MCF 10A (cell line): Measurements from ENCODE around the gene CLEC4M. TPM values are rescaled to one million over a fixed set of nuclear protein-coding genes. Genes with fewer than 3 reads are reported as not detected.

Experiments used
- BruUV-seq: library from RNA; stranded (reverse); fragments of 400-500 nt; replicated peaks from 2 replicates; lab custom pipeline; 2021; lab: Mats Ljungman, UMichigan
- CTCF ChIA-PET: fragments of 300-600 bp; sonication (Branson Sonifier 250); formaldehyde crosslinking; extraction: SDS; loops from one replicate; lab custom pipeline; 2021; ENCODE audit warnings: antibody characterized with exemption, inconsistent platforms; lab: Yijun Ruan, JAX
- POLR2A ChIA-PET: fragments of 300-600, 350-650 bp; sonication (Branson Sonifier 250); formaldehyde crosslinking; extraction: SDS; loops from one replicate; lab custom pipeline; 2020; ENCODE audit warnings: antibody characterized with exemption, inconsistent platforms; lab: Yijun Ruan, JAX
- DNase-seq: peaks from one replicate; pipeline ENCODE4 v3.0.0-alpha.2; 2018; ENCODE audit not compliant: unreplicated experiment
- H3K27ac Mint-ChIP-seq: one replicate; pipeline ENCODE4 v1.8.0; 2022; ENCODE audit warnings: mild to moderate bottlenecking, low read depth, mixed read lengths; ENCODE audit not compliant: unreplicated experiment
- H3K27me3 Mint-ChIP-seq: one replicate; pipeline ENCODE4 v1.8.0; 2022; ENCODE audit warnings: mixed read lengths; ENCODE audit not compliant: insufficient read depth, unreplicated experiment
- H3K36me3 Mint-ChIP-seq: one replicate; pipeline ENCODE4 v1.8.0; 2022; ENCODE audit warnings: mild to moderate bottlenecking, moderate library complexity, mixed read lengths; ENCODE audit not compliant: insufficient read depth, unreplicated experiment
- H3K4me1 Mint-ChIP-seq: one replicate; pipeline ENCODE4 v1.8.0; 2022; ENCODE audit warnings: mixed read lengths; ENCODE audit not compliant: insufficient read depth, unreplicated experiment
- H3K4me3 Mint-ChIP-seq: one replicate; pipeline ENCODE4 v1.8.0; 2022; ENCODE audit warnings: mild to moderate bottlenecking, moderate library complexity, mixed read lengths; ENCODE audit not compliant: unreplicated experiment
- H3K9me3 Mint-ChIP-seq: one replicate; pipeline ENCODE4 v1.8.0; 2022; ENCODE audit warnings: mixed read lengths; ENCODE audit not compliant: unreplicated experiment
- CTCF ChIP-seq: fragments of 200-600 bp; IDR thresholded peaks from one replicate; pipeline ENCODE4 v1.8.0; 2022; ENCODE audit warnings: antibody characterized with exemption, mild to moderate bottlenecking; ENCODE audit not compliant: unreplicated experiment
- intact Hi-C: fragments of 100-400 bp; cut with micrococcal nuclease; formaldehyde crosslinking; loops from 2 replicates; pipeline ENCODE4 v1.14.1; 2022
- total RNA-seq: library from RNA; stranded (reverse); gene quantifications from 2 replicates; pipeline ENCODE4 v1.2.3, GENCODE V29; 2022

Gene CLEC4M
- total RNA-seq, 1 experiment from 2014 or later = not detected

GRCh38 chr19:7818806-7819205 is 55.8 kb downstream of the CLEC4M start:
- H3K36me3 Mint-ChIP-seq = no peaks in the 10 kb centered on the region
- DNase-seq = no peak
- H3K9me3 Mint-ChIP-seq = peaks cover 13% of the 10 kb centered on the region
- CTCF ChIA-PET = interaction anchor here (1.2 kb wide), 1 partner anchor 19 kb away, joined by 4 read pairs; no protein-coding TSS in a partner anchor
- H3K4me1 Mint-ChIP-seq = peaks cover 6% of the 10 kb centered on the region
- intact Hi-C loops = no loop called here
- POLR2A ChIA-PET = interaction anchor here (1.0 kb wide), 1 partner anchor 19 kb away, joined by 3 read pairs; no protein-coding TSS in a partner anchor
- no TSS peak for BruUV-seq
- H3K4me3 Mint-ChIP-seq = no peak overlapping the region
- TF ChIP-seq CTCF = no peak
- H3K27me3 Mint-ChIP-seq = peaks cover 21% of the 10 kb centered on the region
- H3K27ac Mint-ChIP-seq = no peak overlapping the region

Other genes starting within 250 kb of the CLEC4M start
- 16.9 and 17.7 TPM in 2 replicates for gene ZNF358, start 247.1 kb upstream of the CLEC4M start, total RNA-seq
- 10.8 and 13.9 TPM in 2 replicates for gene MCOLN1, start 240.6 kb upstream of the CLEC4M start, total RNA-seq
- 75.8 and 96.1 TPM in 2 replicates for gene PNPLA6, start 227.5 kb upstream of the CLEC4M start, total RNA-seq
- gene CAMSAP3, start 167.4 kb upstream of the CLEC4M start, total RNA-seq = 6.7 and 9.1 TPM in 2 replicates
- 28.7 and 29.4 TPM in 2 replicates for gene XAB2, start 133.7 kb upstream of the CLEC4M start, total RNA-seq
- gene PET100, start 133.4 kb upstream of the CLEC4M start, total RNA-seq = 53.9 and 101 TPM in 2 replicates
- not detected in 2 replicates for gene PCP2, start 129.5 kb upstream of the CLEC4M start, total RNA-seq
- gene STXBP2, start 126.1 kb upstream of the CLEC4M start, total RNA-seq = 94.4 and 102 TPM in 2 replicates
- not detected in 2 replicates for gene RETN, start 94.2 kb upstream of the CLEC4M start, total RNA-seq
- 0.44 TPM in 1 of 2 replicates, not detected in the other for gene MCEMP1, start 86.2 kb upstream of the CLEC4M start, total RNA-seq
- gene TRAPPC5, start 82.4 kb upstream of the CLEC4M start, total RNA-seq = 123 and 155 TPM in 2 replicates
- not detected in 2 replicates for gene FCER2, start 61.1 kb upstream of the CLEC4M start, total RNA-seq
- not detected in 2 replicates for gene CLEC4G, start 31.1 kb upstream of the CLEC4M start, total RNA-seq
- not detected in 2 replicates for gene CD209, start 15.7 kb upstream of the CLEC4M start, total RNA-seq
- 23.6 and 25.7 TPM in 2 replicates for gene EVI5L, start 67.0 kb downstream of the CLEC4M start, total RNA-seq
- gene PRR36, start 111.1 kb downstream of the CLEC4M start, total RNA-seq = 0.10 and 0.26 TPM in 2 replicates
- 10.3 and 11.8 TPM in 2 replicates for gene LRRC8E, start 125.3 kb downstream of the CLEC4M start, total RNA-seq
- gene MAP2K7, start 140.6 kb downstream of the CLEC4M start, total RNA-seq = 30.5 and 36.3 TPM in 2 replicates
- gene TGFBR3L, start 151.6 kb downstream of the CLEC4M start, total RNA-seq = 3.3 and 4.5 TPM in 2 replicates
- gene SNAPC2, start 157.1 kb downstream of the CLEC4M start, total RNA-seq = 24.1 and 27.1 TPM in 2 replicates
- gene CTXN1, start 162.9 kb downstream of the CLEC4M start, total RNA-seq = 4.0 and 5.2 TPM in 2 replicates
- gene TIMM44, start 180.4 kb downstream of the CLEC4M start, total RNA-seq = 91.3 and 142 TPM in 2 replicates
- 53.7 and 58.1 TPM in 2 replicates for gene ELAVL1, start 242.4 kb downstream of the CLEC4M start, total RNA-seq